Mesothelial cell of epicardium (in vitro differentiated cells): ENCODE data around the gene UBE2J2. TPM values are rescaled to one million over a fixed set of nuclear protein-coding genes. Genes with fewer than 3 reads are reported as not detected.

ENCODE experiments used
- DNase-seq, 2 experiments: peaks; one replicate each; pipeline ENCODE4 v3.0.0; 2021; ENCODE audit warnings: low spot score in 2 of 2; ENCODE audit not compliant: unreplicated experiment in 2 of 2
- H3K27ac Mint-ChIP-seq: 2 replicates; pipeline ENCODE4 v1.8.0; 2021; ENCODE audit warnings: mixed read lengths
- H3K27me3 Mint-ChIP-seq: 2 replicates; pipeline ENCODE4 v1.8.0; 2021; ENCODE audit warnings: low read depth, mixed read lengths
- H3K36me3 Mint-ChIP-seq: 2 replicates; pipeline ENCODE4 v1.8.0; 2021; ENCODE audit warnings: mixed read lengths
- H3K4me1 Mint-ChIP-seq: 2 replicates; pipeline ENCODE4 v1.8.0; 2021; ENCODE audit warnings: mixed read lengths
- H3K4me3 Mint-ChIP-seq: 2 replicates; pipeline ENCODE4 v1.8.0; 2021; ENCODE audit warnings: mild to moderate bottlenecking, moderate library complexity, mixed read lengths
- H3K9me3 Mint-ChIP-seq: 2 replicates; pipeline ENCODE4 v1.8.0; 2021; ENCODE audit warnings: mixed read lengths
- CTCF ChIP-seq: fragments of 200-600 bp; sonication (generic); IDR thresholded peaks from one replicate; pipeline ENCODE4 v1.5.0; 2021; ENCODE audit warnings: antibody characterized with exemption; ENCODE audit not compliant: unreplicated experiment
- total RNA-seq: library from RNA; stranded (reverse); gene quantifications from 3 replicates; pipeline ENCODE4 v1.2.1, GENCODE V29; 2021

The UBE2J2 gene
- total RNA-seq, 1 donor from 2014 or later = 75.7 TPM

GRCh38 chr1:1284221-1285101 is 10.8 kb upstream of the UBE2J2 start:
- Mint-ChIP-seq H3K4me3 (no peak overlapping the region), H3K4me1 (no peaks in the 10 kb centered on the region), H3K9me3 (no peaks in the 10 kb centered on the region), H3K36me3 (no peaks in the 10 kb centered on the region), H3K27me3 (no peaks in the 10 kb centered on the region), H3K27ac (no peak overlapping the region)
- DNase-seq = no peak
- TF ChIP-seq CTCF = no peak

- Mint-ChIP-seq H3K9me3 (no peaks in the 10 kb centered on the region), H3K4me1 (no peaks in the 10 kb centered on the region), H3K27me3 (no peaks in the 10 kb centered on the region), H3K36me3 (no peaks in the 10 kb centered on the region), H3K27ac (no peak overlapping the region), H3K4me3 (no peak overlapping the region)
- no peak for TF ChIP-seq CTCF
- no peak for DNase-seq
Observed at GRCh38 chr1:1283821-1284220, 10.2 kb upstream of the UBE2J2 start.

- Mint-ChIP-seq H3K36me3 (no peaks in the 10 kb centered on the region), H3K9me3 (no peaks in the 10 kb centered on the region), H3K4me1 (no peaks in the 10 kb centered on the region), H3K4me3 (no peak overlapping the region), H3K27ac (no peak overlapping the region), H3K27me3 (no peaks in the 10 kb centered on the region)
- no peak for DNase-seq
- TF ChIP-seq CTCF = no peak
Observed at GRCh38 chr1:1282998-1283397, 9.3 kb upstream of the UBE2J2 start.

GRCh38 chr1:1281533-1282321 is 8.1 kb upstream of the UBE2J2 start:
- Mint-ChIP-seq H3K4me1 (no peaks in the 10 kb centered on the region), H3K27me3 (no peaks in the 10 kb centered on the region), H3K27ac (no peak overlapping the region), H3K9me3 (no peaks in the 10 kb centered on the region), H3K36me3 (no peaks in the 10 kb centered on the region), H3K4me3 (no peak overlapping the region)
- DNase-seq = peak in 1 of 2 experiments; percentile 17
- TF ChIP-seq CTCF = no peak

- no peak for TF ChIP-seq CTCF
- no peak overlapping the region for H3K27ac Mint-ChIP-seq
- peak in 1 of 2 experiments; percentile 18 for DNase-seq
- no peaks in the 10 kb centered on the region for H3K36me3 Mint-ChIP-seq
- H3K4me1 Mint-ChIP-seq = no peaks in the 10 kb centered on the region
- no peak overlapping the region for H3K4me3 Mint-ChIP-seq
- no peaks in the 10 kb centered on the region for H3K27me3 Mint-ChIP-seq
- H3K9me3 Mint-ChIP-seq = no peaks in the 10 kb centered on the region
Observed at GRCh38 chr1:1280782-1281481, 7.3 kb upstream of the UBE2J2 start.
